MM.1S (cell line): Measurements from ENCODE around the gene ADAMTSL1.

Source experiments
- DNase-seq: peaks from one replicate; pipeline ENCODE4 v3.0.0-alpha.2; 2015
- H2AFZ ChIP-seq: fragments of 300-600 bp; sonication (generic); 2 replicates; pipeline ENCODE4 v1.6.0; 2016; ENCODE audit warnings: antibody characterized with exemption, low read length
- H3F3A ChIP-seq: fragments of 300-600 bp; sonication (generic); 2 replicates; pipeline ENCODE4 v1.6.1; 2016; ENCODE audit warnings: mild to moderate bottlenecking, antibody characterized with exemption, low read length, moderate library complexity, mixed read lengths; ENCODE audit not compliant: insufficient read depth
- H3K27ac ChIP-seq: fragments of 300-600 bp; sonication (generic); 2 replicates; pipeline ENCODE4 v1.5.1; 2016; ENCODE audit warnings: mild to moderate bottlenecking, low read length
- H3K27me3 ChIP-seq: fragments of 300-600 bp; sonication (generic); replicated peaks from 2 replicates; pipeline ENCODE4 v1.6.0; 2016; ENCODE audit warnings: low read length; ENCODE audit not compliant: insufficient read depth
- H3K36me3 ChIP-seq: fragments of 300-600 bp; sonication (generic); replicated peaks from 2 replicates; pipeline ENCODE4 v1.6.1; 2016; ENCODE audit warnings: mild to moderate bottlenecking, low read length, mixed read lengths; ENCODE audit not compliant: insufficient read depth
- H3K4me1 ChIP-seq: fragments of 300-600 bp; sonication (generic); 2 replicates; pipeline ENCODE4 v1.6.1; 2016; ENCODE audit warnings: low read length, mixed read lengths
- H3K4me2 ChIP-seq: fragments of 300-600 bp; sonication (generic); 2 replicates; pipeline ENCODE4 v1.6.0; 2016; ENCODE audit warnings: low read depth, low read length
- H3K4me3 ChIP-seq: fragments of 300-600 bp; sonication (generic); 2 replicates; pipeline ENCODE4 v1.5.1; 2016; ENCODE audit warnings: low read length, mixed read lengths
- H3K79me2 ChIP-seq: fragments of 300-600 bp; sonication (generic); 2 replicates; pipeline ENCODE4 v1.6.1; 2016; ENCODE audit warnings: mixed run types, low read length, mixed read lengths
- H3K9ac ChIP-seq: fragments of 300-600 bp; sonication (generic); 2 replicates; pipeline ENCODE4 v1.6.1; 2016; ENCODE audit warnings: low read length, mixed read lengths
- H3K9me2 ChIP-seq: fragments of 300-600 bp; sonication (generic); replicated peaks from 2 replicates; pipeline ENCODE4 v1.6.1; 2016; ENCODE audit warnings: mild to moderate bottlenecking, low read length, mixed read lengths; ENCODE audit not compliant: insufficient read depth
- H3K9me3 ChIP-seq: fragments of 300-600 bp; sonication (generic); replicated peaks from 2 replicates; pipeline ENCODE4 v1.6.1; 2016; ENCODE audit warnings: mild to moderate bottlenecking, low read length, mixed read lengths; ENCODE audit not compliant: insufficient read depth
- H4K20me1 ChIP-seq: fragments of 300-600 bp; sonication (generic); 2 replicates; pipeline ENCODE4 v1.6.1; 2016; ENCODE audit warnings: mild to moderate bottlenecking, low read length, moderate library complexity, mixed read lengths; ENCODE audit not compliant: insufficient read depth
- CTCF ChIP-seq: fragments of 300-600 bp; sonication (generic); IDR thresholded peaks from 2 replicates; pipeline ENCODE4 v1.5.1; 2016; ENCODE audit warnings: antibody characterized with exemption, low read length, mixed read lengths
- EZH2 ChIP-seq: fragments of 300-600 bp; sonication (generic); optimal IDR thresholded peaks from 2 replicates; pipeline ENCODE3; 2017; ENCODE audit warnings: low read depth, mild to moderate bottlenecking, antibody characterized with exemption, low read length, mixed read lengths
- EZH2phosphoT487 ChIP-seq: fragments of 300-600 bp; sonication (generic); IDR thresholded peaks from 2 replicates; pipeline ENCODE4 v1.6.1; 2018; ENCODE audit warnings: antibody characterized with exemption, low read length

The ADAMTSL1 gene

DNA sequence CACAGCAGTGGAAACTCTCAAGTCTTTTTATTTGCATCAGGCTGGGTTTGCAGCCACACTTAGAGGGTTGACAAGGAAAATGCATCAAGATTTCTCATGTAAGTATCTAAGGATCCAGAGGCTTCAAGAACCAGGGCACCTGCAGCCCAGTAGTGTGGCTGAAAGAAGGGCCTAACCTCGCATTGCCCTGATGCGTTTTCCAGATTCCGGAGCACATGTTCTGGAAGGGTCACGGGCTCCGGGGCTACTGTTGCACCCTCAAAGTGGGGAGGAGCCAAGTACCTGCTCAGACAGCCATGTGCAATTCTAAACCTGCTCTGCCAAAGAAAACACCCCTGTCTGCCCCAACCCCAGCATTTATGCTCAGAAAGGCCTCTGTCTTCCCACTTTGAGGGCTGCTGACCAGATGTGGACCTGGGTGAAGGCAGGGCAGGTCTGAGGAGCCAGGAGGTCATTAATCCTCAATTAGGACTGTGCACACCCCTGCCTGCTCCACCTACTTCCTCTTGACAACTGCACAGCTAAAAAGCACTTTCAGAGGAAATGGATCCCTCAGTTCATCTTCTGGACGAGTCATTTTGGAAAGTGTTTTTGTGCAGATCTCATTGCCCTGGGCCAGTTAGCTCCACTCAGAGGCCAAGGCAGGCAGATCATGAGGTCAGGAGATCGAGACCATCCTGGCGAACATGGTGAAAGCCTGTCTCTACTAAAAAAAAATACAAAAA is 448.4 kb downstream of the ADAMTSL1 start:
- H3K9ac ChIP-seq = no peak overlapping the region
- no peaks in the 10 kb centered on the region for H3K9me2 ChIP-seq
- no peaks in the 10 kb centered on the region for H3K9me3 ChIP-seq
- H3K27me3 ChIP-seq = no peaks in the 10 kb centered on the region
- H3K4me3 ChIP-seq = no peak overlapping the region
- H2AFZ ChIP-seq = no peak overlapping the region
- H4K20me1 ChIP-seq = no peaks in the 10 kb centered on the region
- TF ChIP-seq CTCF (no peak), EZH2 (no peak), EZH2phosphoT487 (no peak)
- no peaks in the 10 kb centered on the region for H3K4me1 ChIP-seq
- H3K36me3 ChIP-seq = no peaks in the 10 kb centered on the region
- no peaks in the 10 kb centered on the region for H3K79me2 ChIP-seq
- no peak overlapping the region for H3K4me2 ChIP-seq
- no peaks in the 10 kb centered on the region for H3F3A ChIP-seq
- DNase-seq = no peak
- H3K27ac ChIP-seq = no peak overlapping the region

- Histone ChIP-seq H3K4me2 (no peak overlapping the region), H3K9ac (no peak overlapping the region), H3F3A (no peaks in the 10 kb centered on the region), H3K9me2 (no peaks in the 10 kb centered on the region), H4K20me1 (no peaks in the 10 kb centered on the region), H3K36me3 (no peaks in the 10 kb centered on the region), H3K4me1 (no peaks in the 10 kb centered on the region), H3K27me3 (no peaks in the 10 kb centered on the region), H3K4me3 (no peak overlapping the region), H3K79me2 (no peaks in the 10 kb centered on the region), H3K9me3 (no peaks in the 10 kb centered on the region), H3K27ac (no peak overlapping the region), H2AFZ (no peak overlapping the region)
- DNase-seq = no peak
- TF ChIP-seq EZH2phosphoT487 (no peak), EZH2 (no peak), CTCF (no peak)
Measured at GRCh38 chr9:18923167-18923566, 449.2 kb downstream of the ADAMTSL1 start.

- TF ChIP-seq CTCF (no peak), EZH2phosphoT487 (no peak), EZH2 (no peak)
- no peaks in the 10 kb centered on the region for H3K9me3 ChIP-seq
- H3K4me1 ChIP-seq = no peaks in the 10 kb centered on the region
- no peak for DNase-seq
- H4K20me1 ChIP-seq = no peaks in the 10 kb centered on the region
- no peak overlapping the region for H2AFZ ChIP-seq
- H3K36me3 ChIP-seq = no peaks in the 10 kb centered on the region
- H3K4me3 ChIP-seq = no peak overlapping the region
- no peaks in the 10 kb centered on the region for H3K27me3 ChIP-seq
- no peak overlapping the region for H3K9ac ChIP-seq
- H3F3A ChIP-seq = no peaks in the 10 kb centered on the region
- H3K27ac ChIP-seq = no peak overlapping the region
- no peaks in the 10 kb centered on the region for H3K79me2 ChIP-seq
- H3K4me2 ChIP-seq = no peak overlapping the region
- H3K9me2 ChIP-seq = no peaks in the 10 kb centered on the region
Measured at GRCh38 chr9:18923671-18924430, 449.9 kb downstream of the ADAMTSL1 start.
